Measurements from ENCODE around the gene CSNK1E. TPM values are rescaled to one million over a fixed set of nuclear protein-coding genes. Genes with fewer than 3 reads are reported as not detected.

CSNK1E gene
- polyA plus RNA-seq, 1 donor (not counting 4 experiments of a cell fraction or from before 2014, with no cell fraction given), result 168 TPM

DNA sequence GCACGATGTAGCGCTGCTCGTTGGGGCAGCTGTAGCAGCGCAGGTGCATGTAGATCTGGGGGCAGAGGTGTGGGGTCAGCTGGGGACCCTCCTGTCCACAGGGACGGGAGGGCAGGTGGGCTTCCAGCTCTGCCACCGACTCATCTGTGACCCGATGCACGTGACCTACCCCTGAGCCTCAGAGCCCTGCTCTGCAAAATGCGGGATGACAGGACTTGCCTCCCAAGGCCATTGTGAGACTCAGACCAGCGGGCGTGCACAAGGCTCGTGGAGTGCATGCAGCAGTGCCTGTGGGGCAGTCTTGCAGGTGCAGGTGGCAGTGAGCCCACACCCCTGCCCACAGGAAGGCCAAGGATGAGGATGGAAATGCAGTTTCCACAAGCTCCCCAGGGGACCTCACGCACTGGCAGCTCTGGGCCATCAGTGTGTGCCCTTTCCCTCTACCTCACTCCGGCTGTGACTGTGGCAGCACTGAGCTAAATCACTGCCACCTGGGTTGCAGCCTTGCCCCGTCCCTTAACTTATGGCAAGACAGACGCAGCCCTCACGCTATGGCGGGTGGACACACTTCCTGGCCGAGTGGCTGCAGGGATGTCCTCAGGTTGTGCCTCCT lies 71.1 kb downstream of the CSNK1E start:
- dilution Hi-C loops (cut with MboI; ENCODE audit: extremely low pct_ligation_motif_present, low sequenced_read_pairs), result no loop called here
- H3K9me1 ChIP-seq (ENCODE audit: control insufficient read depth, extremely low read depth, insufficient read depth, low read length), result no peaks in the 10 kb centered on the region
- no peak overlapping the region for H2AFZ ChIP-seq (ENCODE audit: control insufficient read depth, low read length)
- H3K9ac ChIP-seq (ENCODE audit: control insufficient read depth, extremely low read depth, insufficient read depth, low read length), result no peak overlapping the region
- no peaks in the 10 kb centered on the region for H3K9me3 ChIP-seq (ENCODE audit: control insufficient read depth, low read depth, low read length)
- H3K27me3 ChIP-seq (ENCODE audit: control insufficient read depth, extremely low read depth, insufficient read depth, low read length), result no peaks in the 10 kb centered on the region
- H3K4me3 ChIP-seq (ENCODE audit: control insufficient read depth in 2 of 3, extremely low read depth in 1 of 3, insufficient read depth in 2 of 3, low read depth in 1 of 3, low read length in 3 of 3), result no peak overlapping the region
- TF ChIP-seq EZH2 (IDR thresholded peaks at IDR 0.05; ENCODE audit: low read length), result no peak
- TF ChIP-seq, protein P1, sequence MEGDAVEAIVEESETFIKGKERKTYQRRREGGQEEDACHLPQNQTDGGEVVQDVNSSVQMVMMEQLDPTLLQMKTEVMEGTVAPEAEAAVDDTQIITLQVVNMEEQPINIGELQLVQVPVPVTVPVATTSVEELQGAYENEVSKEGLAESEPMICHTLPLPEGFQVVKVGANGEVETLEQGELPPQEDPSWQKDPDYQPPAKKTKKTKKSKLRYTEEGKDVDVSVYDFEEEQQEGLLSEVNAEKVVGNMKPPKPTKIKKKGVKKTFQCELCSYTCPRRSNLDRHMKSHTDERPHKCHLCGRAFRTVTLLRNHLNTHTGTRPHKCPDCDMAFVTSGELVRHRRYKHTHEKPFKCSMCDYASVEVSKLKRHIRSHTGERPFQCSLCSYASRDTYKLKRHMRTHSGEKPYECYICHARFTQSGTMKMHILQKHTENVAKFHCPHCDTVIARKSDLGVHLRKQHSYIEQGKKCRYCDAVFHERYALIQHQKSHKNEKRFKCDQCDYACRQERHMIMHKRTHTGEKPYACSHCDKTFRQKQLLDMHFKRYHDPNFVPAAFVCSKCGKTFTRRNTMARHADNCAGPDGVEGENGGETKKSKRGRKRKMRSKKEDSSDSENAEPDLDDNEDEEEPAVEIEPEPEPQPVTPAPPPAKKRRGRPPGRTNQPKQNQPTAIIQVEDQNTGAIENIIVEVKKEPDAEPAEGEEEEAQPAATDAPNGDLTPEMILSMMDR (optimal IDR thresholded peaks at IDR 0.05 in 1 of 3, IDR thresholded peaks at IDR 0.05 in 1 of 3, conservative IDR thresholded peaks at IDR 0.05 in 1 of 3; ENCODE audit: extremely low read depth in 1 of 3, insufficient read depth in 2 of 3, low read length in 3 of 3), result no peak
- H3K4me2 ChIP-seq (ENCODE audit: control insufficient read depth, extremely low read depth, insufficient read depth, low read depth, low read length), result no peak overlapping the region
- peaks cover 8% of the 10 kb centered on the region for H4K20me1 ChIP-seq (ENCODE audit: control insufficient read depth, extremely low read depth, insufficient read depth, low read length)
- no peak overlapping the region for H3K27ac ChIP-seq (ENCODE audit: control insufficient read depth, insufficient read depth, low read length)
- peaks cover 19% of the 10 kb centered on the region for H3K4me1 ChIP-seq (ENCODE audit: control insufficient read depth, extremely low read depth, insufficient read depth, low read length)
- DNase-seq (ENCODE audit: low read depth, low spot score) (no peak), FAIRE-seq (no peak)
- H3K36me3 ChIP-seq (ENCODE audit: control insufficient read depth in 2 of 2, extremely low read depth in 1 of 2, insufficient read depth in 2 of 2, low read length in 2 of 2), result peaks cover 27 to 30% of the 10 kb centered on the region in 2 experiments
- H3K79me2 ChIP-seq (ENCODE audit: control insufficient read depth, insufficient read depth, low read length), result peaks cover 29% of the 10 kb centered on the region

DNA sequence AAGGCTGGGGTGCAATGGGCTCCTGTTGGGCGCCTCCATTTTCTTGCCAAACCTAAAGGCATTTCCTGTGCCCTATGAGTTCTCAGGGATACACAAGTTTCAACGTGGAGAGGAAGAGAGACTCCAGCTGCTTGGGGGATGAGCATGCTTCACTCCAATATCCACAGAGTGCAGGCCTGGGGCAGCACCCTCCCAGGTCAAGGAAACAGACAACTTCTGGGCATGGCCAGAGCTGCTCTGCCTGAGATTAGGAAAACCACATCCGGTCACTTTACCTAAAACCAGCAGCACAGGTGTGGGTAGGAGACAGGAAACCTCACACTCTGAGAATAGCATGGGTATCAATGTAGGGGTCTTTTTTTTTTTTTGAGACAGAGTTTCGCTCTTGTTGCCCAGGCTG lies 73.1 kb downstream of the CSNK1E start:
- TF ChIP-seq EZH2 (IDR thresholded peaks at IDR 0.05; ENCODE audit: low read length), result no peak
- TF ChIP-seq, protein P1 (optimal IDR thresholded peaks at IDR 0.05 in 1 of 3, IDR thresholded peaks at IDR 0.05 in 1 of 3, conservative IDR thresholded peaks at IDR 0.05 in 1 of 3; ENCODE audit: extremely low read depth in 1 of 3, insufficient read depth in 2 of 3, low read length in 3 of 3), result no peak
- DNase-seq (ENCODE audit: low read depth, low spot score) (no peak), FAIRE-seq (no peak)
- no peak overlapping the region for H3K4me2 ChIP-seq (ENCODE audit: control insufficient read depth, extremely low read depth, insufficient read depth, low read depth, low read length)
- H3K27ac ChIP-seq (ENCODE audit: control insufficient read depth, insufficient read depth, low read length), result no peak overlapping the region
- H2AFZ ChIP-seq (ENCODE audit: control insufficient read depth, low read length), result no peak overlapping the region
- H3K27me3 ChIP-seq (ENCODE audit: control insufficient read depth, extremely low read depth, insufficient read depth, low read length), result no peaks in the 10 kb centered on the region
- no peaks in the 10 kb centered on the region for H3K9me1 ChIP-seq (ENCODE audit: control insufficient read depth, extremely low read depth, insufficient read depth, low read length)
- no peak overlapping the region for H3K9ac ChIP-seq (ENCODE audit: control insufficient read depth, extremely low read depth, insufficient read depth, low read length)
- H3K36me3 ChIP-seq (ENCODE audit: control insufficient read depth in 2 of 2, extremely low read depth in 1 of 2, insufficient read depth in 2 of 2, low read length in 2 of 2), result peaks cover 21 to 27% of the 10 kb centered on the region in 2 experiments
- peaks cover 2% of the 10 kb centered on the region for H4K20me1 ChIP-seq (ENCODE audit: control insufficient read depth, extremely low read depth, insufficient read depth, low read length)
- H3K4me3 ChIP-seq (ENCODE audit: control insufficient read depth in 2 of 3, extremely low read depth in 1 of 3, insufficient read depth in 2 of 3, low read depth in 1 of 3, low read length in 3 of 3), result no peak overlapping the region
- peaks cover 10% of the 10 kb centered on the region for H3K79me2 ChIP-seq (ENCODE audit: control insufficient read depth, insufficient read depth, low read length)
- H3K9me3 ChIP-seq (ENCODE audit: control insufficient read depth, low read depth, low read length), result no peaks in the 10 kb centered on the region
- dilution Hi-C loops (cut with MboI; ENCODE audit: extremely low pct_ligation_motif_present, low sequenced_read_pairs), result no loop called here
- H3K4me1 ChIP-seq (ENCODE audit: control insufficient read depth, extremely low read depth, insufficient read depth, low read length), result peaks cover 40% of the 10 kb centered on the region
